CD14-positive monocyte (primary cell): ENCODE data around the gene DYNC1LI1. TPM values are rescaled to one million over a fixed set of nuclear protein-coding genes. Genes with fewer than 3 reads are reported as not detected.

Experiments
- DNase-seq, 3 donors: peaks; one replicate each; pipeline ENCODE4 v3.0.0-alpha.2; 2011 to 2022
- H2AFZ ChIP-seq: 2 replicates; pipeline ENCODE4 v1.6.0; 2012; ENCODE audit warnings: mild to moderate bottlenecking, low read depth, low read length, inconsistent platforms; ENCODE audit not compliant: insufficient read depth, poor library complexity, severe bottlenecking
- H3K27ac ChIP-seq, 2 donors: 1 replicate in 1 of 2; 2 replicates in 1 of 2; pipeline ENCODE4 v1.5.1; 2012 to 2013; ENCODE audit warnings: low read length in 2 of 2, control low read depth in 1 of 2, inconsistent platforms in 1 of 2, low read depth in 1 of 2, mild to moderate bottlenecking in 1 of 2
- H3K27me3 ChIP-seq, 2 donors: one replicate each; pipeline versions ENCODE4 v1.6.0 to v1.6.1; 2011 to 2013; ENCODE audit warnings: low read length in 2 of 2; ENCODE audit not compliant: control insufficient read depth in 2 of 2, insufficient read depth in 2 of 2
- H3K36me3 ChIP-seq, 2 donors: replicated peaks in 1 of 2; 1 replicate in 1 of 2; 2 replicates in 1 of 2; pipeline versions ENCODE4 v1.5.1 to v1.6.1; 2012 to 2013; ENCODE audit warnings: low read length in 2 of 2, control low read depth in 1 of 2, inconsistent platforms in 1 of 2, mild to moderate bottlenecking in 1 of 2; ENCODE audit not compliant: insufficient read depth in 2 of 2, control insufficient read depth in 1 of 2
- H3K4me1 ChIP-seq, 2 donors: 1 replicate in 1 of 2; 2 replicates in 1 of 2; pipeline versions ENCODE4 v1.5.1 to v1.6.1; 2012 to 2013; ENCODE audit warnings: low read length in 2 of 2, control low read depth in 1 of 2, inconsistent platforms in 1 of 2, mild to moderate bottlenecking in 1 of 2, moderate library complexity in 1 of 2; ENCODE audit not compliant: insufficient read depth in 2 of 2, control insufficient read depth in 1 of 2
- H3K4me2 ChIP-seq: replicated peaks from 2 replicates; pipeline ENCODE3; 2012; ENCODE audit warnings: low read length, moderate library complexity, mild to moderate bottlenecking; ENCODE audit not compliant: poor library complexity, severe bottlenecking; ENCODE audit errors: extremely low read depth
- H3K4me3 ChIP-seq, 3 experiments: fragments of 200-600 bp in 1 of 3; sonication (generic) in 1 of 3; replicated peaks in 1 of 3; 1 replicate in 2 of 3; 2 replicates in 1 of 3; pipeline ENCODE4 v1.5.1; 2011 to 2013; ENCODE audit warnings: low read length in 3 of 3, mild to moderate bottlenecking in 3 of 3, control low read depth in 2 of 3, low read depth in 2 of 3, inconsistent platforms in 1 of 3, moderate library complexity in 1 of 3
- H3K79me2 ChIP-seq: 2 replicates; pipeline ENCODE4 v1.6.0; 2012; ENCODE audit warnings: mild to moderate bottlenecking, control low read depth, inconsistent platforms, low read length, moderate library complexity; ENCODE audit not compliant: insufficient read depth
- H3K9ac ChIP-seq: 2 replicates; pipeline ENCODE4 v1.6.0; 2017; ENCODE audit warnings: low read length, mild to moderate bottlenecking; ENCODE audit not compliant: insufficient read depth, poor library complexity, severe bottlenecking
- H3K9me3 ChIP-seq, 2 donors: replicated peaks in 1 of 2; 1 replicate in 1 of 2; 2 replicates in 1 of 2; pipeline versions ENCODE4 v1.5.1 to v1.6.1; 2012 to 2013; ENCODE audit warnings: low read length in 2 of 2, control low read depth in 1 of 2; ENCODE audit not compliant: control insufficient read depth in 1 of 2, insufficient read depth in 1 of 2
- H4K20me1 ChIP-seq: 2 replicates; pipeline ENCODE4 v1.6.0; 2012; ENCODE audit warnings: mild to moderate bottlenecking, low read length, control low read depth, moderate library complexity; ENCODE audit not compliant: insufficient read depth
- H3K27ac Mint-ChIP-seq, 7 donors: one replicate each; pipeline ENCODE4 v1.8.0; 2020; ENCODE audit warnings: mild to moderate bottlenecking in 7 of 7, mixed read lengths in 7 of 7, moderate library complexity in 6 of 7, inconsistent platforms in 2 of 7
- H3K27me3 Mint-ChIP-seq, 3 donors: one replicate each; pipeline ENCODE4 v1.8.0; 2021 to 2022; ENCODE audit warnings: low read depth in 3 of 3, mild to moderate bottlenecking in 3 of 3, mixed read lengths in 3 of 3, moderate library complexity in 3 of 3, inconsistent platforms in 1 of 3
- H3K36me3 Mint-ChIP-seq, 2 donors: one replicate each; pipeline ENCODE4 v1.8.0; 2020; ENCODE audit warnings: mixed read lengths in 2 of 2, inconsistent platforms in 1 of 2, mild to moderate bottlenecking in 1 of 2
- H3K4me1 Mint-ChIP-seq: one replicate; pipeline ENCODE4 v1.8.0; 2020; ENCODE audit warnings: mild to moderate bottlenecking, mixed read lengths
- H3K4me3 Mint-ChIP-seq, 2 donors: one replicate each; pipeline ENCODE4 v1.8.0; 2020; ENCODE audit warnings: mild to moderate bottlenecking in 2 of 2, mixed read lengths in 2 of 2, moderate library complexity in 1 of 2
- H3K9me3 Mint-ChIP-seq, 7 donors: one replicate each; pipeline ENCODE4 v1.8.0; 2020 to 2022; ENCODE audit warnings: mixed read lengths in 7 of 7, mild to moderate bottlenecking in 6 of 7, moderate library complexity in 6 of 7, inconsistent platforms in 2 of 7
- CTCF ChIP-seq: fragments of 200-600 bp; IDR thresholded peaks from one replicate; pipeline ENCODE4 v1.8.0; 2022; ENCODE audit warnings: antibody characterized with exemption, mild to moderate bottlenecking
- WGBS: methylation state at CpG from one replicate; pipeline ENCODE4 v1.1.5; 2013; ENCODE audit warnings: missing lambda C conversion rate; ENCODE audit not compliant: insufficient coverage; 5-methylcytosine and 5-hydroxymethylcytosine counted together
- intact Hi-C, 2 donors: fragments of 100-400 bp; cut with micrococcal nuclease; formaldehyde crosslinking; loops; one replicate each; pipeline versions ENCODE4 v1.15.0 to v1.15.1; 2023
- polyA plus RNA-seq, 3 donors: library from polyadenylated mRNA; depleted of rRNA in 1 of 3; unstranded in 2 of 3; stranded (reverse) in 1 of 3; fragments of 300-500 nt in 2 of 3; fragments of >200 nt in 1 of 3; fragmentation: Illumina TruSeq in 2 of 3; gene quantifications; 1 replicate in 2 of 3; 2 replicates in 1 of 3; pipeline ENCODE4 v1.2.3, GENCODE V29; 2012 to 2021

Gene DYNC1LI1
- polyA plus RNA-seq, 3 donors: 23.5 to 50.1 (median 46.8) TPM

DNA sequence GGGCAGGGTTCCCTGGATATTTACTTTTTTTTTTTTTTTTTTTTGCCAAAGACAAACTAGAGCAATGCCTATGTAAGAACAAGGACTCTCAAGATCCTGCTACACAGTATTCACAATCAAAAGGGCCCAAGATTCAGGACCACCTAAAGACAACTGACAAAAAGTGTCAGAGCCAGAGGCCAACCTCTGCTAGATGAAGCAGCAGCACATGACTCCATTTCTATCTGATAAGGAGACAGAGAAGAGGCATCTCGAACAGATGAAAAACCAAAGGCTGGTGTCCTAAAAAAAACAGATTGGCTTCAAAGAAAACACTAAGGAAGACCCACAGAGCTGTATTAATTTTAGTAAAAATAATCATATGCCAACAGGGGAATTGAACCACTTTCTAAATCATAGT is 88.0 kb downstream of the DYNC1LI1 start:
- peaks cover 63 to 80% of the 10 kb centered on the region in 2 donors for H3K36me3 Mint-ChIP-seq
- H3K9ac ChIP-seq: no peak overlapping the region
- H3K27me3 Mint-ChIP-seq: no peaks in the 10 kb centered on the region
- H2AFZ ChIP-seq: no peak overlapping the region
- no peak overlapping the region for H3K4me2 ChIP-seq
- H4K20me1 ChIP-seq: no peaks in the 10 kb centered on the region
- H3K27ac Mint-ChIP-seq: peak overlapping the region in 6 of 7 donors; percentile 12 to 72 (median 38)
- H3K9me3 ChIP-seq: no peaks in the 10 kb centered on the region
- H3K27ac ChIP-seq: peak overlapping the region in 1 of 2 donors; percentile 33
- intact Hi-C loops: no loop called here
- H3K4me1 Mint-ChIP-seq: peaks cover 49% of the 10 kb centered on the region
- no peak overlapping the region for H3K4me3 ChIP-seq
- peaks cover 79% of the 10 kb centered on the region for H3K79me2 ChIP-seq
- 100% methylated on average over 1 of the region's 1 CpG for WGBS
- no peaks in the 10 kb centered on the region for H3K27me3 ChIP-seq
- peaks cover 40 to 65% of the 10 kb centered on the region in 2 donors for H3K36me3 ChIP-seq
- peaks cover 0 to 2% (median 0%) of the 10 kb centered on the region in 7 donors for H3K9me3 Mint-ChIP-seq
- no peak overlapping the region for H3K4me3 Mint-ChIP-seq
- no peak for DNase-seq
- TF ChIP-seq CTCF: no peak
- H3K4me1 ChIP-seq: peaks cover 25 to 39% of the 10 kb centered on the region in 2 donors

DNA sequence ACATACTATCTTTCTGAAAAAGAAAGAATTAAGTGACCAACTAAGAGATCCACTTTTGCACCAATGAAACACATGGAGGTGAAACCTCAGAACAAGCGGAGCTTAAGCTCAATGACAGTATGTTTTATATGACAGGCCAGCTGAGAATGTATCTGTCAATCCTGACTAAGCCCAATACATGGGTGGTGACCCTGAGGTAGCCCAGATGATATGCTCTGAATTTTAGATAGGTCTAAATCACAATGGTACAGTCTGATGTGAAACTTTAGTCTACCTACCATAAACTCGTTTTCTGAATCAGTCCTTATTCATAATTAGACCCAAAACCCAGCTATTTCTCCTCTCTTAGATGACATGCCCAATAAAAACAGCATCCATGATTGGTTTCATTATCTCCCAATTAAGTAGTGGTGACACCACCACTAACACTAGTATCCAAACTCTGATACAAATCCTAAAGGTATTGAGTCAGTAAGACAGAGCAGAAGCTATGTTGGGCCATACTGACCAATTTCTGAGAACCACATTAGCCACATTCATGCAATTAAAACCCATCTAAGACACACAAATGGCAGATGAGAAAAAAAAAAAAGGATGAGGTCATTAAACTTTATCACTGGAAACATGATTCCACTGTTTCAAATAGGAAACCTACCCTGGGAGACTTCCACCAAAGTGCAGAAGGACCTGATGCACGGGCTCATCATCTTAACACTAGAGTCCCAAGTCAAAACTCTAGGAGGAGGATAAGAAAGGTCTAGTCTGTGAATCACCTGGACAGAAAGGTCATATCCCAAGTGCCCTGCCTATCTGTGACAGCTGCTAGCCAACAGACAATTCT is 88.6 kb downstream of the DYNC1LI1 start:
- peak overlapping the region in 6 of 7 donors; percentile 12 to 72 (median 57) for H3K27ac Mint-ChIP-seq
- Histone ChIP-seq H2AFZ (no peak overlapping the region), H3K27ac (peak overlapping the region in 1 of 2 donors; percentile 33), H3K79me2 (peaks cover 75% of the 10 kb centered on the region), H3K4me1 (peaks cover 25 to 46% of the 10 kb centered on the region in 2 donors), H4K20me1 (no peaks in the 10 kb centered on the region), H3K4me3 (no peak overlapping the region), H3K36me3 (peaks cover 34 to 58% of the 10 kb centered on the region in 2 donors), H3K9ac (no peak overlapping the region), H3K4me2 (no peak overlapping the region), H3K27me3 (no peaks in the 10 kb centered on the region), H3K9me3 (no peaks in the 10 kb centered on the region)
- peaks cover 53% of the 10 kb centered on the region for H3K4me1 Mint-ChIP-seq
- H3K36me3 Mint-ChIP-seq: peaks cover 60 to 77% of the 10 kb centered on the region in 2 donors
- no peak for TF ChIP-seq CTCF
- intact Hi-C loops: no loop called here
- no peaks in the 10 kb centered on the region for H3K27me3 Mint-ChIP-seq
- no peak for DNase-seq
- H3K9me3 Mint-ChIP-seq: peaks cover 0 to 2% (median 0%) of the 10 kb centered on the region in 7 donors
- WGBS: 100% methylated on average over 1 of the region's 3 CpGs
- no peak overlapping the region for H3K4me3 Mint-ChIP-seq
